M059J (cell line): ENCODE data around the gene MROH2A. TPM values are rescaled to one million over a fixed set of nuclear protein-coding genes. Genes with fewer than 3 reads are reported as not detected.

Experiments used
- DNase-seq: peaks from one replicate; pipeline ENCODE4 v3.0.0-alpha.2; 2012; ENCODE audit warnings: low read depth
- total RNA-seq: library from RNA; depleted of rRNA; stranded (reverse); fragments of >200 nt; shearing (Covaris generic); gene quantifications from 2 replicates; pipeline ENCODE4 v1.2.3, GENCODE V29; 2014

Gene MROH2A
- total RNA-seq, 1 experiment from 2014 or later, result not detected

GRCh38 chr2:233819884-233820773 lies 42.0 kb downstream of the MROH2A start:
- no peak for DNase-seq

- no peak for DNase-seq
Measured at GRCh38 chr2:233820774-233821105, 42.6 kb downstream of the MROH2A start.

GRCh38 chr2:233821196-233821595 lies 43.1 kb downstream of the MROH2A start:
- DNase-seq, result no peak

GRCh38 chr2:233821709-233822100 lies 43.6 kb downstream of the MROH2A start:
- DNase-seq, result no peak

GRCh38 chr2:233822101-233822771 lies 44.1 kb downstream of the MROH2A start:
- no peak for DNase-seq

- DNase-seq, result no peak
Measured at GRCh38 chr2:233822781-233823730, 44.9 kb downstream of the MROH2A start.

GRCh38 chr2:233823731-233824121 lies 45.6 kb downstream of the MROH2A start:
- no peak for DNase-seq

GRCh38 chr2:233824373-233824772 lies 46.2 kb downstream of the MROH2A start:
- DNase-seq, result no peak

- DNase-seq, result no peak
Measured at GRCh38 chr2:233828546-233829192, 50.5 kb downstream of the MROH2A start.

- DNase-seq, result no peak
Measured at GRCh38 chr2:233829193-233830110, 51.3 kb downstream of the MROH2A start.

GRCh38 chr2:233830111-233830802 lies 52.1 kb downstream of the MROH2A start:
- DNase-seq, result no peak

- DNase-seq, result no peak
Measured at GRCh38 chr2:233831011-233831721, 53.0 kb downstream of the MROH2A start.

GRCh38 chr2:233831861-233832260 lies 53.7 kb downstream of the MROH2A start:
- no peak for DNase-seq

GRCh38 chr2:233832414-233832813 lies 54.3 kb downstream of the MROH2A start:
- no peak for DNase-seq

GRCh38 chr2:233832869-233833311 lies 54.8 kb downstream of the MROH2A start:
- peak; percentile 80 for DNase-seq

GRCh38 chr2:233833345-233833744 lies 55.2 kb downstream of the MROH2A start:
- DNase-seq, result no peak

GRCh38 chr2:233835230-233836186 lies 57.4 kb downstream of the MROH2A start:
- no peak for DNase-seq

GRCh38 chr2:233836359-233836758 lies 58.2 kb downstream of the MROH2A start:
- no peak for DNase-seq
